ENCODE measurements around the gene DEUP1. TPM values are rescaled to one million over a fixed set of nuclear protein-coding genes. Genes with fewer than 3 reads are reported as not detected.

The DEUP1 gene
- total and polyA plus RNA-seq, 4 donors: 0.09 to 0.19 TPM; not detected in 2

GRCh38 chr11:93476796-93477195 lies 146.3 kb downstream of the DEUP1 start (continued):
- TF ChIP-seq CTCF (IDR thresholded peaks at IDR 0.05; ENCODE audit: low read depth, low read length, missing input control): no peak
- TF ChIP-seq TAF1 (conservative IDR thresholded peaks at IDR 0.05): no peak
- TF ChIP-seq RXRA (IDR thresholded peaks at IDR 0.05): no peak
- TF ChIP-seq RAD21 (IDR thresholded peaks at IDR 0.05): no peak

DNA sequence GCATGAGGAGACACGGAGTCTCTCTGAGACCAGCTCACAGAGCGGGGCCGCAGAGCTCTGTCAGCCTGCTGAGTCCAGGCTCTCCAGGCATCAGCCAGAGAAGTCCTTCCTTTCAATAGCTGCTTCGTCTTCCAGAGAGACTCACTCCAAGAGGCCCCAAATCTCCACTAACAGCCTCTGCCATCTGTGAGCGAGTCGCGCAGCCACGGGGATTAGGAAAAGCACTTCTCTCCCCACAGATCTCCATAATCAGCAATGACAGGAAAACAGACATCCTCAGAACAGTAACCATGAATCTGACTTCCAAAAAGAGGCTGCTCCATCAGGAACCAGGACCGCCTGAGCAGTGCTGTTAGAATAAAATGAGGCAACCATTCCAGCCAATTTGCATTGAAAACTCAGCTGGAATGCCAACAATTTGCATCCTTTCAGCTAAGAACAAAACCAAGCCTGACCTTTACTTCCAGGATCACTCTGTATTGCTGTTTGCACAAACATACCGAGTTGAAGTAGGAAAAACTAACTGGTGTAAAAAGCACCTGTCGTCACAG lies 147.2 kb downstream of the DEUP1 start:
- Histone ChIP-seq H3K9me3 (ENCODE audit: control insufficient read depth in 4 of 4, low read length in 3 of 4) (no peaks in the 10 kb centered on the region), H3K27me3 (ENCODE audit: control insufficient read depth in 4 of 4, insufficient read depth in 4 of 4, low read length in 3 of 4) (no peaks in the 10 kb centered on the region), H3K27ac (ENCODE audit: low read depth in 1 of 2, low read length in 2 of 2) (no peak overlapping the region), H3K4me1 (ENCODE audit: control insufficient read depth in 4 of 4, insufficient read depth in 4 of 4, low read length in 3 of 4) (peaks cover 6 to 20% (median 15%) of the 10 kb centered on the region in 4 donors), H3K9ac (ENCODE audit: low read depth in 1 of 2, low read length in 2 of 2) (no peak overlapping the region), H3K36me3 (ENCODE audit: control insufficient read depth in 4 of 4, insufficient read depth in 3 of 4, low read depth in 1 of 4, low read length in 3 of 4) (peaks cover 2 to 7% (median 7%) of the 10 kb centered on the region in 4 donors), H3K4me3 (ENCODE audit: low read depth in 1 of 3, low read length in 3 of 3) (no peak overlapping the region)
- TF ChIP-seq ZBTB33 (IDR thresholded peaks at IDR 0.05): no peak
- no peak for TF ChIP-seq MAX (IDR thresholded peaks at IDR 0.05)
- TF ChIP-seq NR2F2 (IDR thresholded peaks at IDR 0.05): no peak
- no peak for TF ChIP-seq SP1 (IDR thresholded peaks at IDR 0.05)
- no peak for TF ChIP-seq TAF1 (conservative IDR thresholded peaks at IDR 0.05)
- no peak for TF ChIP-seq CTCF (IDR thresholded peaks at IDR 0.05; ENCODE audit: low read depth, low read length, missing input control)
- no peak for TF ChIP-seq EGR1 (IDR thresholded peaks at IDR 0.05; ENCODE audit: low read depth in 2 of 2)
- no peak for TF ChIP-seq HNF4A (conservative IDR thresholded peaks at IDR 0.05)
- no peak for TF ChIP-seq GABPA (IDR thresholded peaks at IDR 0.05 in 1 of 2, conservative IDR thresholded peaks at IDR 0.05 in 1 of 2)
- TF ChIP-seq RXRA (IDR thresholded peaks at IDR 0.05): no peak
- no peak for DNase-seq (ENCODE audit: low spot score)
- 88% methylated on average over 11 of the region's 11 CpGs for whole genome bisulfite sequencing

DNA sequence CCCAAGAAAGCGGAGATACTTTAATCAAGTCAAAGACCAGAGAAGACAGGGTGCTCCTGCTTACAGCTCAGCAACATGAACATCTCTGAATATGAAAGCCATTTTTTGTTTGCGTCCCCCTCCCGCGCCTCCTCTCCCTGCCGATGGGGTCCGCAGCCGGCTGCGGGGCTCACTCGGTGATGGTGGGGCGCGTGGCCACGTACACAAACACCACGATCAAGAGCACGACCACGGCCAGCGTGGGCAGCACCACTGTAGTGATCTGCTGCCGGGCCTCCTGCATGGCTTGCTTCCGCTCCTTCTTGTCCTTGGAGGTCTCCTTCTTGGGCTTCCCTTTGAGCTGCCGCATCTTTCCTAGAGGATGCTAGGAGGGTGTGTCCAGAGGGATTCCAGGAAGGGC lies 148.3 kb downstream of the DEUP1 start:
- no peaks in the 10 kb centered on the region for H3K27me3 ChIP-seq (ENCODE audit: control insufficient read depth in 4 of 4, insufficient read depth in 4 of 4, low read length in 3 of 4)
- WGBS: 98% methylated on average over 19 of the region's 19 CpGs
- H3K4me3 ChIP-seq (ENCODE audit: low read depth in 1 of 3, low read length in 3 of 3): no peak overlapping the region
- H3K9me3 ChIP-seq (ENCODE audit: control insufficient read depth in 4 of 4, low read length in 3 of 4): no peaks in the 10 kb centered on the region
- peaks cover 2 to 7% (median 7%) of the 10 kb centered on the region in 4 donors for H3K36me3 ChIP-seq (ENCODE audit: control insufficient read depth in 4 of 4, insufficient read depth in 3 of 4, low read depth in 1 of 4, low read length in 3 of 4)
- no peak for DNase-seq (ENCODE audit: low spot score)
- H3K4me1 ChIP-seq (ENCODE audit: control insufficient read depth in 4 of 4, insufficient read depth in 4 of 4, low read length in 3 of 4): peaks cover 6 to 24% (median 17%) of the 10 kb centered on the region in 4 donors
- no peak for TF ChIP-seq GABPA (IDR thresholded peaks at IDR 0.05 in 1 of 2, conservative IDR thresholded peaks at IDR 0.05 in 1 of 2)
- no peak for TF ChIP-seq HNF4A (conservative IDR thresholded peaks at IDR 0.05)
- no peak for TF ChIP-seq RXRA (IDR thresholded peaks at IDR 0.05)
- no peak for TF ChIP-seq CTCF (IDR thresholded peaks at IDR 0.05; ENCODE audit: low read depth, low read length, missing input control)
- no peak for TF ChIP-seq ATF3 (IDR thresholded peaks at IDR 0.05)
- TF ChIP-seq FOXA2 (IDR thresholded peaks at IDR 0.05): no peak
- no peak for TF ChIP-seq RAD21 (IDR thresholded peaks at IDR 0.05)
- H3K27ac ChIP-seq (ENCODE audit: low read depth in 1 of 2, low read length in 2 of 2): no peak overlapping the region
- H3K9ac ChIP-seq (ENCODE audit: low read depth in 1 of 2, low read length in 2 of 2): no peak overlapping the region

All from liver (tissue), 9 donors.